Measurements from ENCODE around the gene WAPL.
"Not testable (repeated sequence)": the region's sequence is repeated elsewhere in the genome, so short reads cannot be mapped to it uniquely, and the experiment has no call there.

Gene WAPL

GRCh38 chr10:86553213-86553612 lies 31.6 kb upstream of the WAPL start:
- in situ Hi-C loops (cut with HindIII; ENCODE audit: low sequenced_read_pairs): no loop called here
- TF ChIP-seq, protein P1, sequence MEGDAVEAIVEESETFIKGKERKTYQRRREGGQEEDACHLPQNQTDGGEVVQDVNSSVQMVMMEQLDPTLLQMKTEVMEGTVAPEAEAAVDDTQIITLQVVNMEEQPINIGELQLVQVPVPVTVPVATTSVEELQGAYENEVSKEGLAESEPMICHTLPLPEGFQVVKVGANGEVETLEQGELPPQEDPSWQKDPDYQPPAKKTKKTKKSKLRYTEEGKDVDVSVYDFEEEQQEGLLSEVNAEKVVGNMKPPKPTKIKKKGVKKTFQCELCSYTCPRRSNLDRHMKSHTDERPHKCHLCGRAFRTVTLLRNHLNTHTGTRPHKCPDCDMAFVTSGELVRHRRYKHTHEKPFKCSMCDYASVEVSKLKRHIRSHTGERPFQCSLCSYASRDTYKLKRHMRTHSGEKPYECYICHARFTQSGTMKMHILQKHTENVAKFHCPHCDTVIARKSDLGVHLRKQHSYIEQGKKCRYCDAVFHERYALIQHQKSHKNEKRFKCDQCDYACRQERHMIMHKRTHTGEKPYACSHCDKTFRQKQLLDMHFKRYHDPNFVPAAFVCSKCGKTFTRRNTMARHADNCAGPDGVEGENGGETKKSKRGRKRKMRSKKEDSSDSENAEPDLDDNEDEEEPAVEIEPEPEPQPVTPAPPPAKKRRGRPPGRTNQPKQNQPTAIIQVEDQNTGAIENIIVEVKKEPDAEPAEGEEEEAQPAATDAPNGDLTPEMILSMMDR (IDR thresholded peaks at IDR 0.05; ENCODE audit: low read depth, low read length): peak; percentile 1
- DNase-seq (ENCODE audit: low read depth, low spot score): no peak
- no peak overlapping the region for H3K4me3 ChIP-seq (ENCODE audit: low read depth, low read length)

- no peak for DNase-seq (ENCODE audit: low read depth, low spot score)
- TF ChIP-seq, protein P1 (IDR thresholded peaks at IDR 0.05; ENCODE audit: low read depth, low read length): no peak
- no peak overlapping the region for H3K4me3 ChIP-seq (ENCODE audit: low read depth, low read length)
- in situ Hi-C loops (cut with HindIII; ENCODE audit: low sequenced_read_pairs): no loop called here
Measured at GRCh38 chr10:86547296-86547695, 25.7 kb upstream of the WAPL start.

DNA sequence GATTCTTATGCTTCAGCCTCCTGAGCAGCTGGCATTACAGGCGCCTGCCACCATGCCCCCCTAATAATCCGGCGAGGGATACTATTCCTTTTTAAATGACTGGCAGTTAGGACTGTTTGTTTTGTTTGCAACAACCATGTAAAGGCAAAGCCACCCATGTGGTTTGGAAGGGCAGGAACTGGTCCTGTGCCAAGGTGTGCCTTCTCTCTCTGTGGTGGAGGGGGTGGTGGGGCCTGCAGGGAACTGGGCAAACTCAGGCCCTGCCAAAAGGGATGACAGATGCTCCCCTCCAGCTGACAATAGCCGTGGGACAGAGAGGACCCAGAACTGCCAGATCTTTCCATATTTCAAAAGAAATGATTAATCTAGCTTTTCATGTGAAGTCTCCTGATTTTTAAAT lies 23.5 kb upstream of the WAPL start:
- TF ChIP-seq, protein P1 (IDR thresholded peaks at IDR 0.05; ENCODE audit: low read depth, low read length): no peak
- in situ Hi-C loops (cut with HindIII; ENCODE audit: low sequenced_read_pairs): no loop called here

GRCh38 chr10:86540016-86540415 lies 18.4 kb upstream of the WAPL start:
- no peak overlapping the region for H3K4me3 ChIP-seq (ENCODE audit: low read depth, low read length)
- TF ChIP-seq, protein P1 (IDR thresholded peaks at IDR 0.05; ENCODE audit: low read depth, low read length): no peak
- in situ Hi-C loops (cut with HindIII; ENCODE audit: low sequenced_read_pairs): no loop called here
- DNase-seq (ENCODE audit: low read depth, low spot score): no peak

More for the DNA sequence above, 23.5 kb upstream of the WAPL start:
- no peak for DNase-seq (ENCODE audit: low read depth, low spot score)
- H3K4me3 ChIP-seq (ENCODE audit: low read depth, low read length): no peak overlapping the region

DNA sequence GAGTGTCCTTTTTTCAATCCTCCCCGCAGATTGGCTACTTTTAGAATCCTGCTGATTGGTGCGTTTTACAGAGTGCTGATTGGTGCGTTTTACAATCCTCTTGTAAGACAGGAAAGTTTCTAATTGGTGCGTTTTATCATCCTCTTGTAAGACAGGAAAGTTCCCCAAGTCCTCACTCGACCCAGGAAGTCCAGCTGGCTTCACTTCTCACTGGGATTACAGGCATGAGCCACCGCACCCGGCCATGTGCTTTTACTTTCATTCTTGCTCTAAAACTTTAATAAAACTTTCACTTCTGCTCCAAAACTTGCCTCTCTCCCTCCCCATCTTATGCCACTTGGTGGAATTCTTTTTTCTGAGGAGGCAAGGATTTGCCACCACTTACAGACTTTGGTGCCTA lies 17.0 kb upstream of the WAPL start:
- in situ Hi-C loops (cut with HindIII; ENCODE audit: low sequenced_read_pairs): no loop called here
- DNase-seq (ENCODE audit: low read depth, low spot score): no peak
- no peak overlapping the region for H3K4me3 ChIP-seq (ENCODE audit: low read depth, low read length)
- TF ChIP-seq, protein P1 (IDR thresholded peaks at IDR 0.05; ENCODE audit: low read depth, low read length): no peak

DNA sequence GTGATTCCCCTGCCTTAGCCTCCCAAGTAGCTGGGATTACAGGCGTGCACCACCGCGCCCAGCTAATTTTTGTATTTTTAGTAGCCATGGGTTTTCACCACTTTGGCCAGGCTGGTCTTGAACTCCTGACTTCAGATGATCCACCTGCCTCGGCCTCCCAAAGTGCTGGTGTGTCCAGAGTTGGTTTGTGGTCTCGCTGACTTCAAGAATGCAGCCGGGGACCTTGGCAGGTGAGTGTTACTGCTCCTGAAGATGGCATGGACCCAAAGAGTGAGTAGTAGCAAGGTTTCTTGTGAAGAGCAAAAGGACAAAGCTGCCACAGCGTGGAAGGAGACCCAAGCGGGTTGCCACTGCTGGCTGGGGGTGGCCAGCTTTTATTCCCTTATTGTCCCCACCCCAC lies 16.4 kb upstream of the WAPL start:
- DNase-seq (ENCODE audit: low read depth, low spot score); H3K4me3 ChIP-seq (ENCODE audit: low read depth, low read length); in situ Hi-C loops (cut with HindIII; ENCODE audit: low sequenced_read_pairs): not testable (repeated sequence)

DNA sequence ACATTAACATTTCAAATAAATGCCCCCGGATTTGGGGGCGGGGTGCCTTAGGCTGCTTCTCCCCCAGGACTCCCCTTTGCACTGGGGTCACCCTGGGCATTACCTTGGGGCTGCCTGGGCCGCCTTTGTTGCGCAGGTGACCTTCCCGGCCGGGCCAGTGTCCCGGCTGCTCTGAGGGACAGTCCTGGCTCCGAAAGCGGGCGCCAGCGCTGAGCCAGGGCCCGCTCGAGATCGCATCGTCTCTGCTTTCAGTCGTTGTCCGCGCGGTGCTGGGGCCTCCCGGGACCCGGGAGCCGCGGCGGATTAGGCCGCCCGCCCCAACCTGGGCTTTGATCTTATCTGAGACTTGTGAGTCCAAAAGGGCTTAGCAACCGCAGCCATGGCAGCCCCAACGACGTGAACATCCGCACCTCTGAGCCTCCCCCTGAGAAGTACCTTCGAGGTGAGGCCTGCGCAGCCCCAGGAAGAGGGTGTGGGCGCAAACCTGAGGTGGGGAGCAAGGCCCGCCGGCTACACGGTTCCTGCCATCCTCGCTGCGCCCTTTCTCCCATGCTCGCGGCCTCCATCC lies 14.8 kb upstream of the WAPL start:
- DNase-seq (ENCODE audit: low read depth, low spot score): no peak
- in situ Hi-C loops (cut with HindIII; ENCODE audit: low sequenced_read_pairs): no loop called here
- TF ChIP-seq, protein P1 (IDR thresholded peaks at IDR 0.05; ENCODE audit: low read depth, low read length): no peak
- no peak overlapping the region for H3K4me3 ChIP-seq (ENCODE audit: low read depth, low read length)

Data from astrocyte of the spinal cord (primary cell).